ENCODE results near the gene OVCA2.

GRCh38 chr17:2011411-2012371 is 30.1 kb upstream of the OVCA2 start:
- TF ChIP-seq MAX (IDR thresholded peaks at IDR 0.05; ENCODE audit: low read depth) (no peak), MXI1 (IDR thresholded peaks at IDR 0.05; ENCODE audit: low read depth, low read length) (no peak)

All from SK-N-SH (cell line).